Mammary epithelial cell (primary cell): ENCODE data around the gene HOXD8.

Experiments
- CTCF ChIP-seq, 2 donors: IDR thresholded peaks in 1 of 2; conservative IDR thresholded peaks in 1 of 2; 2 replicates each; pipeline ENCODE4 v1.5.1; 2011 to 2012; ENCODE audit warnings: inconsistent platforms in 2 of 2, low read length in 2 of 2, mild to moderate bottlenecking in 2 of 2, control low read depth in 1 of 2, low read depth in 1 of 2; ENCODE audit not compliant: insufficient read depth in 1 of 2; ENCODE audit errors: extremely low read depth in 1 of 2
- EZH2 ChIP-seq: IDR thresholded peaks from 2 replicates; pipeline ENCODE4 v1.6.1; 2012; ENCODE audit warnings: low read length, inconsistent platforms, borderline replicate concordance

DNA sequence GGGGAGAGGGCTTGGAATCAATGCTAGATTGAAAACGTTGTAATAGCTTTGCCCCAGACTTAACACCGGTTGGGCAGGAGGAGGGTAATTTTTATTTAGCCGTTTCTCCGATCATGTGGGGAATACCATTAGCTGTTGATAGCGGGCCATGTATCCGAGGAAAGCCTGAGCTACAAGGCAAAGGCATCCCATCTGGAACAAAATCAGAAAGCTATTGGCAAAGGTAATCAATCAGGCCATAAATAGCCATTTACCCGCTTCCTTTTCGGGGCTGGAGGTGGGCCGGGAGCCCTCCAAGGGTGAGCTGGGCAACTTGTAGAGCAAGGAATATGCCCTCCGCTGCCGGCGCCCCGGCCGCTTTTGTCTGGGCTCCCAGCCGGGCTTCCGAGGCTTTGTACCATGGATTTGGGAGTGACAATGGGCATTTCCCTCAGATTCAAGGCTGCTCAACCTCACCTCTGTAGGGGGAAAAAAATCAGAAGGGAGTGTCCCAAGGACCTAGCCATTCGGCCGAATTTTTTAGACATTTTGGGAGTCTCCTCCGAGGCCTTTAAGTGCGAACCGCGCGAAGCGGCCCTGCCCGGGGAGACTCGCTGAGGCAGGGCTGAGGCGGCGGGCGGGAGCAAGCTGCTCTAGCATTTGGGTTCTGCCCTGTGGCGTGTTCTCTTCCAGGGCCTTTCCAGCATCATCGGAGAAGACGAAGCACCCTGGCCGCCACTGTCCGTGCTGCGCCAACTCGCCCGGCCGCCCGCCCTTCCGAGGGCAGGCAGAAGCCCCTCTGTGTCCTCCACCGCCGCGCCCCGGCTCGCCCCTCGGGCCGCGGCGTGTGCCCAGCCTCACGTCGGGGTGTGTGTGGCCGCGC, 8.1 kb upstream of the HOXD8 start:
- TF ChIP-seq CTCF (conservative IDR thresholded peaks at IDR 0.05 in 1 of 2, IDR thresholded peaks at IDR 0.05 in 1 of 2; ENCODE audit: extremely low read depth in 1 of 2, insufficient read depth in 1 of 2, low read depth in 1 of 2, low read length in 2 of 2), result no peak
- TF ChIP-seq EZH2, result peak; percentile 92
